Chondrocyte (in vitro differentiated cells): ENCODE measurements around the gene BCCIP. TPM values are rescaled to one million over a fixed set of nuclear protein-coding genes. Genes with fewer than 3 reads are reported as not detected.

Experiments
- DNase-seq: peaks from one replicate; pipeline ENCODE4 v3.0.0; 2021; ENCODE audit warnings: mixed read lengths, low spot score
- H3K27ac Mint-ChIP-seq: one replicate; pipeline ENCODE4 v1.8.0; 2021; ENCODE audit warnings: mild to moderate bottlenecking, moderate library complexity, mixed read lengths; ENCODE audit not compliant: unreplicated experiment
- H3K27me3 Mint-ChIP-seq: 2 replicates; pipeline ENCODE4 v1.8.0; 2021; ENCODE audit warnings: low read depth, mixed read lengths
- H3K36me3 Mint-ChIP-seq: 2 replicates; pipeline ENCODE4 v1.8.0; 2021; ENCODE audit warnings: low read depth, mixed read lengths
- H3K4me1 Mint-ChIP-seq: 2 replicates; pipeline ENCODE4 v1.8.0; 2021; ENCODE audit warnings: low read depth, mild to moderate bottlenecking, mixed read lengths
- H3K4me3 Mint-ChIP-seq: one replicate; pipeline ENCODE4 v1.8.0; 2021; ENCODE audit warnings: mild to moderate bottlenecking, moderate library complexity, mixed read lengths; ENCODE audit not compliant: unreplicated experiment
- H3K9me3 Mint-ChIP-seq: 2 replicates; pipeline ENCODE4 v1.8.0; 2021; ENCODE audit warnings: low read depth, mixed read lengths
- microRNA-seq: library from miRNA; unstranded; fragments of <30 nt; microRNA quantifications from one replicate; pipeline ENCODE4 v1.2.0, GENCODE V29; 2020; ENCODE audit warnings: borderline number of aligned reads
- total RNA-seq: library from RNA; stranded (reverse); gene quantifications from 3 replicates; pipeline ENCODE4 v1.2.1, GENCODE V29; 2021
- TF ChIP-seq, protein P1 (sequence below): fragments of 200-600 bp; sonication (generic); IDR thresholded peaks from 2 replicates; pipeline ENCODE4 v1.5.0; 2021; ENCODE audit warnings: antibody characterized with exemption, mild to moderate bottlenecking, moderate library complexity

BCCIP gene
- total RNA-seq, 1 donor from 2014 or later: 25.9 TPM

DNA sequence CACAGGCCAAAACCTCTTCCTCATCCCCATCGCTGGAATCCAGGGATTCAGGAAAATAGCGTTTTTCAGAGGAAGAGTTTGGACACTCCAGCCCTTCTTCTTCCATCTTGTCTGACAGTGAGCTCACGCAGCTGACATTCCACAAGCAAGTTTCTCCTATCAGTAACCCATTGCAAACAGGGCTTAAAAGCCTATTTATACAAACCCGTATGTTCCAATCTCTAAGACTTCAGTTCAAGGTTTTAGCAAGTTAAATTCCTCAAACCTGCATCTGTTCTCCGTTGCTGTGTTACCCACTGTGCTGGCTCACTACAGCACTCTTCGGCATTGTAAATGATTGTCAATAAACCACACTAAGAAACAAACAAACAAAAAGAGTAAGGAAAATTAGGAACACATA lies 57.4 kb downstream of the BCCIP start:
- H3K36me3 Mint-ChIP-seq: peaks cover 12% of the 10 kb centered on the region
- no peak for DNase-seq
- H3K27ac Mint-ChIP-seq: no peak overlapping the region
- H3K4me3 Mint-ChIP-seq: no peak overlapping the region
- peaks cover 4% of the 10 kb centered on the region for H3K9me3 Mint-ChIP-seq
- peaks cover 21% of the 10 kb centered on the region for H3K4me1 Mint-ChIP-seq
- TF ChIP-seq, protein P1, sequence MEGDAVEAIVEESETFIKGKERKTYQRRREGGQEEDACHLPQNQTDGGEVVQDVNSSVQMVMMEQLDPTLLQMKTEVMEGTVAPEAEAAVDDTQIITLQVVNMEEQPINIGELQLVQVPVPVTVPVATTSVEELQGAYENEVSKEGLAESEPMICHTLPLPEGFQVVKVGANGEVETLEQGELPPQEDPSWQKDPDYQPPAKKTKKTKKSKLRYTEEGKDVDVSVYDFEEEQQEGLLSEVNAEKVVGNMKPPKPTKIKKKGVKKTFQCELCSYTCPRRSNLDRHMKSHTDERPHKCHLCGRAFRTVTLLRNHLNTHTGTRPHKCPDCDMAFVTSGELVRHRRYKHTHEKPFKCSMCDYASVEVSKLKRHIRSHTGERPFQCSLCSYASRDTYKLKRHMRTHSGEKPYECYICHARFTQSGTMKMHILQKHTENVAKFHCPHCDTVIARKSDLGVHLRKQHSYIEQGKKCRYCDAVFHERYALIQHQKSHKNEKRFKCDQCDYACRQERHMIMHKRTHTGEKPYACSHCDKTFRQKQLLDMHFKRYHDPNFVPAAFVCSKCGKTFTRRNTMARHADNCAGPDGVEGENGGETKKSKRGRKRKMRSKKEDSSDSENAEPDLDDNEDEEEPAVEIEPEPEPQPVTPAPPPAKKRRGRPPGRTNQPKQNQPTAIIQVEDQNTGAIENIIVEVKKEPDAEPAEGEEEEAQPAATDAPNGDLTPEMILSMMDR: no peak
- no peaks in the 10 kb centered on the region for H3K27me3 Mint-ChIP-seq

DNA sequence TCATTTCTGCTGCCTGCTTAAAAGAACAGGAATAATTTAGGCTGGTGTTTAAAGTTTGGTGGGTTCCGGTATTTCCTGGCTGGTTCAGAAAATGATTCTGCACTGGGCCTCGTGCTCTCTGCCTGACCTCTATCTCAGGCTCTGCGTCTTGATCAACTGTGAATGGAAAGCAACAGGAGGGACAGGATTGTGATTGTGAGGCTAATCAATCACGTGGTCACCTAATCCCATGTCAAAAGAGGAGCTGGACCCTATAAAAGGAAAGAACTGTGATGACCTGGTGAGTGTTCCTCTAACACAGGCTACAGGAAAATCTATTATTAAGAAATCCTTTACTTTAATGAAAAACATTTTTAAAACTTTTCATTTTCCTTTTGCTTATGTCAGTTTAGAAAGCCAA lies 57.8 kb downstream of the BCCIP start, which contains the start of gene DHX32:
Gene DHX32 (minus strand): TSS at position 101 of the 400 bp plus-strand sequence. CDS start 468 bp downstream, outside the sequence.
- H3K27ac Mint-ChIP-seq: no peak within 1 kb of the TSS
- H3K27me3 Mint-ChIP-seq: no peaks in the 10 kb centered on the region
- H3K36me3 Mint-ChIP-seq: peaks cover 9% of the 10 kb centered on the region
- peaks cover 2% of the 10 kb centered on the region for H3K9me3 Mint-ChIP-seq
- peaks cover 21% of the 10 kb centered on the region for H3K4me1 Mint-ChIP-seq
- TF ChIP-seq, protein P1: no peak
- no peak for DNase-seq
- no peak within 1 kb of the TSS for H3K4me3 Mint-ChIP-seq

DNA sequence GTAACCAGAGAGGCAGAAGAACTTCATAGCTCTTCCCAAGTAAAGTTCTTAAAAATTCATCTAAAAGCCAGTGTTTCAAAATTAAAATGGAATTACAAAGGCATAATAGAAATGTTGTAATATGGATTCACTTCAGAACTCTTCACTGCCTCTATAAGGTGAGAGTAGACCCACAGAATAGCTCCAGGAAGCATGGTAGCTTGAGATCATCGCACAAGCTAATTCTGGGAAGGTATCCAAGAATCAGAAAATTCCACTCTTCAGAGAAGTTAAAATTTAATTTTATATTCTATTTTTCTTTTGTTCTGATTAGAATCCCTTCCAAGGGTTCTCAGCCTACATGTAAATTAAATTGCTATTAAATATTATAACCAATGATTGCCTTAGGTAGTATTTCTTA lies 59.2 kb downstream of the BCCIP start:
- Mint-ChIP-seq H3K27ac (no peak overlapping the region), H3K27me3 (no peaks in the 10 kb centered on the region), H3K4me1 (peaks cover 21% of the 10 kb centered on the region), H3K4me3 (no peak overlapping the region), H3K36me3 (peaks cover 5% of the 10 kb centered on the region), H3K9me3 (no peaks in the 10 kb centered on the region)
- TF ChIP-seq, protein P1: no peak
- DNase-seq: no peak

DNA sequence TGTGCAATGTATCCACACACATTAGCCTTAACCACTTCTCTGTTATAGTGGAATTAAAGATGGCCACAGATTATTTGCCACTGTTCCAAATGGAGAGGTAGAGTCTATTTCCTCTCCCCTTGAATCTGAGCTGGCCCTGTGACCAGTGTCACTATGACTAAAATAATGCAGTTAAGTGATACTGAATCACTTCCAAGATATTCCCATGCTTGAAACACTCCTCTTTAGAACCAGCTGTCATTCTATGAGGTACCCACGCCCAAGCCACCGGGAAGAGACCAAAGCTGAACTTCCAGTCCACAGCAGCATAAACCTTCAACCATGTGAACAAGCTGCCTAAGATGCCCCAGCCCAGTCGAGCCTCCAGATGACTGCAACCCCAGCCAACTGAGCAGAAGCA lies 59.9 kb downstream of the BCCIP start:
- Mint-ChIP-seq H3K27me3 (no peaks in the 10 kb centered on the region), H3K9me3 (no peaks in the 10 kb centered on the region), H3K4me3 (no peak overlapping the region), H3K36me3 (peaks cover 3% of the 10 kb centered on the region), H3K27ac (no peak overlapping the region), H3K4me1 (peaks cover 21% of the 10 kb centered on the region)
- DNase-seq: no peak
- TF ChIP-seq, protein P1: no peak

Small RNA genes within 50 kb of the gene (microRNA-seq; reads per million reads assigned to microRNA genes)
- not detected for gene MIR4484

Other genes starting within 250 kb of the BCCIP start
- gene TEX36, start 140.4 kb upstream of the BCCIP start, total RNA-seq: not detected in 3 replicates
- 14.5 to 21.8 TPM (median 14.8 TPM) in 3 replicates for gene EDRF1, start 103.8 kb upstream of the BCCIP start, total RNA-seq
- gene MMP21, start 47.7 kb upstream of the BCCIP start, total RNA-seq: not detected in 3 replicates
- 65.7 to 73.8 TPM (median 69.6 TPM) in 3 replicates for gene UROS, start 288 bp upstream of the BCCIP start, total RNA-seq
- 24.0 to 32.5 TPM (median 29.2 TPM) in 3 replicates for gene DHX32, start 57.7 kb downstream of the BCCIP start, total RNA-seq
- gene FANK1, start 73.0 kb downstream of the BCCIP start, total RNA-seq: 2.5 to 5.1 TPM (median 3.3 TPM) in 3 replicates